Measurements from ENCODE around the gene ITPRIP.

DNA sequence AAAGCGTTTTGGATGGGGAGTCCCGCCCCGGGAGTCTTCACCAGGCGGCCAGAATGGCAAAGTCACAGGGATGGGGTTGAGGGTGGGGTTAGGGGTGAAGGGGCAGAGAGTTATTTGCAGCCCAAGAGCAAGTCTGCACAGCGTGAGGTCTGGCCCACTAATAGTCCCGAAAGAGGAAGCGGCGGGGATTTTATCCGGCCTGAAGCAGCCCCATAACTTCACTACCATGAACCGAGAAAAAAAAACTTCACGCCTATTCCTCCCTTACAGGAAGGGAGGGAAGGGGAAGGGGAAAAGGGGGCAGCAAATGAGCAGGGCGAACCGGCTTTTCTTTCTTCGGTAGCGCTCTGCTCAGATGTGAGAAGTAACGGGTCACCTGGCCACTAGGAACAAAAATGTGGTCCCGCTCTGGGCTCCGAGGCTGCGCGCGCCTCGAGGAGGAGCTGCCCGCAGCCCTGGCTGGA is 712 bp downstream of the ITPRIP start:
- TF ChIP-seq PATZ1 (CRISPR knock-in tag; IDR thresholded peaks at IDR 0.05; ENCODE audit: borderline replicate concordance) (no peak), ZFP3 (CRISPR knock-in tag; IDR thresholded peaks at IDR 0.05) (no peak), TCF4 (CRISPR knock-in tag; IDR thresholded peaks at IDR 0.05; ENCODE audit: borderline replicate concordance) (no peak), ZFP30 (CRISPR knock-in tag; IDR thresholded peaks at IDR 0.05) (no peak)
